ENCODE data around the gene LCE3B.

Gene LCE3B

DNA sequence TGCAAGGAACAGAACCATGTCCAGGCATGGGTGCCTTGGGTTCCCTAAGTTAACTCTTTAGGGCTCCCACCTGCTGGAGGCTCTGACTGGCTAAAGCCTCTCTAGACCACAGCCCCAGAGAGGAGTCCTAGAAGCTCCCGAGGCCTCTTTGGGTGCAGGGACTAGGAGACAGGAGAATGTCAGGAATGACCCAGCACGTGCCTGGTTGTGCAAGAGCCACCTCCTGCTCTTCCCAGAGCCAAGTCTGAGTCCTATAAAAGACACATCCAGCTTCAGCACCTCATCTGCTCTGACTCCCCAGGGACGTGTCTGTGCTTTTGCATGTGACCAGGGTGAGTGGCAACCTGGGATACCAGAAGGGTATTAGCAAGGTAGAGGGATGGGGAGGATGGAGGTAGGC, 49.5 kb downstream of the LCE3B start, which contains the start of gene LCE2D:
Gene LCE2D, plus strand, starts transcription at position 283 of the 400 bp plus-strand sequence. CDS start 726 bp downstream, outside the sequence.
- DNase-seq = no peak
